Measurements from ENCODE around the gene TMPRSS2.

DNA sequence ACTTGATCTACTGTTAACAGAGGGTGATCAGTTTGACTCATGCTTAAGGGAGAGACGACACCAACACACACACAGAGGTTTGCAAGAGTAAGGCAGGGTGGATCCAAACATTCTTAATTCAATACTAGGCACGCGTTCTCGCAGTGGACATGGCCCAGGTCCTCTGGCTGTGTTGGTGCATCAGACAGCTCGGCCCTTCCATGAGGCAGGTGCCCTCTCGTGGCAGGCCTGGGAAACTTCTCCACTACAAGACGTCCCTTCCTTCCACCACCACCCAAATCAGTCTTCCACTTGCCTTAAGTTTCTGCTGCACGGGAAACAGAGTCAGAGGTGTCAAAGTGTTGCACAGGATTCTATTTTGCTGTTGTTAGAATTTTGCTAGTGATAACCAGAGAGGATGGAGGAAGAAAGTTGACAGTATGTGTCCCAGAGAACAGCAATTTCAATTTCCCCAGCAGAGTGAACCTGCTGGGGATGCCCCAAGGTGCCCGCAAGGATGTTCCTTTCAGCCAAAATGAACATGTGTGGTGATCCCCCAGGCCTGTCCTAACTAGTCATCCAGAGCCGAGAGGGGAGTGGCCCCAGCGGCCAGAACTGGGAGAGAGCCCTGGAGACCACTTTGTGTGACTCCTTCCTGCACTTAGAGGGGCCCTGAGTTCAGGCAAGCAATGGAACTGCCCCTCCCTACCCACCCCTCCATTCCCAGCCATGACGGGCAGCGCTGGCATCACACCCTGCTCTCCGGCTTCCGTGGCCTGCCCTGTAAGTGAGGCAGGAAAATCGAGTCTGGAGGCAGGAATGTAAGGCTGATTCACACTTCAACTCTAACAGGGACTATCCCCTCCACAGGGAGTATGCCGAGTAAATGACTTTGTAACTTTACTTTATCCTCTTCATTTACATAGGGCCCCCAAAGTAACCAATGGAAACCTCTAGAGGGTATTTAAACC is 47.1 kb downstream of the TMPRSS2 start:
- TF ChIP-seq CTCF (IDR thresholded peaks at IDR 0.05) (peak; percentile 73), EZH2 (IDR thresholded peaks at IDR 0.05) (no peak), EZH2phosphoT487 (IDR thresholded peaks at IDR 0.05) (no peak)
